Fibroblast of villous mesenchyme (primary cell): ENCODE measurements around the gene POLDIP3. TPM values are rescaled to one million over a fixed set of nuclear protein-coding genes. Genes with fewer than 3 reads are reported as not detected.

Experiments
- DNase-seq: peaks from one replicate; pipeline ENCODE4 v3.0.0-alpha.2; 2010; ENCODE audit warnings: low read depth
- H3K4me3 ChIP-seq: 2 replicates; pipeline ENCODE4 v1.5.1; 2011; ENCODE audit warnings: low read depth, mild to moderate bottlenecking, low read length
- total RNA-seq: library from RNA; depleted of rRNA; stranded (reverse); fragments of >200 nt; gene quantifications from 2 replicates; pipeline ENCODE4 v1.2.3, GENCODE V29; 2012
- TF ChIP-seq, protein P1 (sequence below): IDR thresholded peaks from 2 replicates; pipeline ENCODE4 v1.5.1; 2012; ENCODE audit warnings: low read depth, mild to moderate bottlenecking, low read length; ENCODE audit not compliant: insufficient read depth

POLDIP3 gene, protein sequence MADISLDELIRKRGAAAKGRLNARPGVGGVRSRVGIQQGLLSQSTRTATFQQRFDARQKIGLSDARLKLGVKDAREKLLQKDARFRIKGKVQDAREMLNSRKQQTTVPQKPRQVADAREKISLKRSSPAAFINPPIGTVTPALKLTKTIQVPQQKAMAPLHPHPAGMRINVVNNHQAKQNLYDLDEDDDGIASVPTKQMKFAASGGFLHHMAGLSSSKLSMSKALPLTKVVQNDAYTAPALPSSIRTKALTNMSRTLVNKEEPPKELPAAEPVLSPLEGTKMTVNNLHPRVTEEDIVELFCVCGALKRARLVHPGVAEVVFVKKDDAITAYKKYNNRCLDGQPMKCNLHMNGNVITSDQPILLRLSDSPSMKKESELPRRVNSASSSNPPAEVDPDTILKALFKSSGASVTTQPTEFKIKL
- 22.5 and 26.3 TPM in 2 replicates for total RNA-seq

DNA sequence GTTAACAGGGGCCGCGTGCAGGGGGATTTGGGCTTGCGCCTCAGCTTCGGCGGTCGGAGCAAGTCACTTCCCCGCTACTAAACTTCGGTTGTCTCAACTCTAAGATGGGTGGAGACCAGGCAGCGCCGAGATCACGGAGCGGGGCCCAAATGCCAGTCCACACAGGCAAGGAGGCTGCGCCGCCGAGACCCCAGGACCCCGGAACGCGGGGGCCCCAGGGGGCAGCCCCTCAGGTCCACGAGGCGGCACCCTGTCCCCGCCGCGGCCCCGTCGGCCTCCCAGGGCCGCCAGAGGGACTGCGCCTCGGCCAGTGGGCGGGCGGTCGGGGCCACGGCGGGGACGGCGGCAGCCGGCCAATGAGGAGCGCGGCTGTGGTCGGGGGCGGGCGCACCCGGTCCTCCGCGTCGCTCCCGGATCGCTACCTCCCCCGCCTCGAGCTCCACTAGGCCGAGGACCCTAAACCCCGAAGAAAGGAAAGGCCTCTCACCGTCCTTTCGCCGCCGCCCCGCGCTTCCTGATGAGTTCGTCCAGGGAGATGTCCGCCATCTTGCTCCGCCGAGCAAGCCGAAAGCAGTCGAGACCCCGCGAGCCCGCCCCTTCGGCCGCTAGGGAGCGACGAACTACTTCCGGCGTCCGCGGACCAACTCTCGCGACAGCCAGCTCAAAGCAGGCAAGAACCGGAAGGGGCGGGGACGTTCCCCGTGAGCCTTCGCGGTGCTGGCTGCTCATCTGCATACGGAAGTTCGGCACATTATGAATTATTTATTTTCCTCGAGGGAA, at the start of gene POLDIP3:
POLDIP3 (minus strand) TSS at position 572 of the 780 bp plus-strand sequence; CDS start at position 546, 26 bp downstream.
- peak; percentile 99 for DNase-seq
- TF ChIP-seq, protein P1, sequence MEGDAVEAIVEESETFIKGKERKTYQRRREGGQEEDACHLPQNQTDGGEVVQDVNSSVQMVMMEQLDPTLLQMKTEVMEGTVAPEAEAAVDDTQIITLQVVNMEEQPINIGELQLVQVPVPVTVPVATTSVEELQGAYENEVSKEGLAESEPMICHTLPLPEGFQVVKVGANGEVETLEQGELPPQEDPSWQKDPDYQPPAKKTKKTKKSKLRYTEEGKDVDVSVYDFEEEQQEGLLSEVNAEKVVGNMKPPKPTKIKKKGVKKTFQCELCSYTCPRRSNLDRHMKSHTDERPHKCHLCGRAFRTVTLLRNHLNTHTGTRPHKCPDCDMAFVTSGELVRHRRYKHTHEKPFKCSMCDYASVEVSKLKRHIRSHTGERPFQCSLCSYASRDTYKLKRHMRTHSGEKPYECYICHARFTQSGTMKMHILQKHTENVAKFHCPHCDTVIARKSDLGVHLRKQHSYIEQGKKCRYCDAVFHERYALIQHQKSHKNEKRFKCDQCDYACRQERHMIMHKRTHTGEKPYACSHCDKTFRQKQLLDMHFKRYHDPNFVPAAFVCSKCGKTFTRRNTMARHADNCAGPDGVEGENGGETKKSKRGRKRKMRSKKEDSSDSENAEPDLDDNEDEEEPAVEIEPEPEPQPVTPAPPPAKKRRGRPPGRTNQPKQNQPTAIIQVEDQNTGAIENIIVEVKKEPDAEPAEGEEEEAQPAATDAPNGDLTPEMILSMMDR: no peak
- peak within 1 kb of the TSS; percentile 86 for H3K4me3 ChIP-seq

DNA sequence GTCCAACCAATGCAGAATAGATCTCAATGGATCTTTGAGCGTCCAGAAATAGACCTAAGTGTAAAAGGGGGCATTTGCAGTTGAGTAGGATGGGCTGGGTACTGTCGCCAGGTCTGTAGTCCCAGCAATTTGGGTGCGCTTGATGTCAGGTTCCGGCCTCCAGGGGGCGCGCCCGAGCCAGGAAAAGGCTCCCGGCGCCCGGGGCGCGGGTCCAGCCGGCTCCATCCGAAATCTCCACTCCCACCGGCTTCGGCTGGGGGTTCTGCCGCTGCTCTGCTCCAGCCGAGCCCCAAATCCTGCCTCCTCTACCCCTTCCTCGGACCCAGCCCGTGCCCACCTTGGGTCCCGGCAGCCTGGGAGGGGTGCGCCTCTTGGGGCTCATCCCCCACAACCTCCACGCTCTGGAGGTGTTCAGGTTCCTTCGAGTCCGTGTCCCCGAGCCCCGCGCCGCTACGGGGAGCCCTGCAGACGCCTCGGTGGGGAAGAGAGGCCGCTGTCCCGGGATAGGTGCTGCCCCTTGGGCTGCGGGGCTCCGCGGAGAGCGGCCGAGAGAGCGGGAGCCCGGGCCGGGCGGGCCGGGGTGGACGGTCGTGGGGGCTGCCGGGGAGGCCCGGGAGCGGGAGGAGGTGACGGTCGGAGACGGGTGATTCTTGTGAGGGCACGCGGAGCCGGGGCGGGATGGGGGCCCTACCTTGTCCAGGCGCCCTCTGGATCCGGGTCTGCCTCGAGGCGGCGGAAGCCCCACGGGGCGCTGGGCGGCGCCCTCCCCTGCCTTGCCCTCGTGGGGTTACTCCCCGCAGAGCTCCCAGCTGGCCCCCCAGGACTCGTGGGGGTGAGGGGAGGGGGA, 47.5 kb upstream of the POLDIP3 start:
- H3K4me3 ChIP-seq: peak overlapping the region; percentile 66
- DNase-seq: peak; percentile 71
- TF ChIP-seq, protein P1: peak; percentile 85

DNA sequence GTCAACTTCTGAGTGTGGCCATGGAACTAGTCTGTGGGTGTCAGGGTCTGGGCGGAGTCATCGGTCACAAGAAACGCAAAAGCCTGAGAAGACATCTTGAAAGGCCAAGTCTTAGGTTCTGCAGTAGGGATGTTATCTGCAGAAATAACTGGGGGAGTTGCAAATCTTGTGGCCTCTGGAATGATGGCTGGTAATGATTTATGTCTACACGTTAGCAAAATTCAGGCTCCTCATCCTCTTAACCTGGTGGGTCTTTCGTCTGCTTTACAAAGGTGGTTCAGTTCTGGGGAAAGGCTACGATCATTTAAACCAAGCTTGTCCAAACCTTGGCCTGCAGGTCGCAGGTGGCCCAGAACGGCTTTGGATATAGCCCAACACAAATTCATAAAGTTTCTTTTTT, 41.9 kb upstream of the POLDIP3 start:
- no peak for DNase-seq
- TF ChIP-seq, protein P1: no peak
- H3K4me3 ChIP-seq: no peak overlapping the region

DNA sequence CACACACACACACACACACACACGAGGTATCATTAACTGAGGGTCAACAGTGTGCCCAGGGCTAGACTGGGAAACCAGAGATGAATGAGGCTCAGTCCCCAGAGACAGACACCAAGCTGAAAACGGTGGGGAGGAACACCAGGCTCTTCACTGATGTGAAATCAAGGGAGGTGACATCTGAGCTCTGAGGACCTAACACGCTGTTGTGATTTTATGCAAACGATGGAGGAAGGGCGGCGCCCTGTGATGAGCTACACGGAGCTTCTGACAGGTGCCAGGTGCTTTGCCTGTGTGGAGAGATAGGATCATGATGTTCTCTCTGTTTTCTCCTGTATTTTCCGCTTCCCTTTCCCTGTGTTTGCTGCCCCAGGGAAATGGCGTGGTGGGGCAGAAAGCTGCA, 41.0 kb upstream of the POLDIP3 start:
- TF ChIP-seq, protein P1: no peak
- no peak for DNase-seq
- H3K4me3 ChIP-seq: no peak overlapping the region

DNA sequence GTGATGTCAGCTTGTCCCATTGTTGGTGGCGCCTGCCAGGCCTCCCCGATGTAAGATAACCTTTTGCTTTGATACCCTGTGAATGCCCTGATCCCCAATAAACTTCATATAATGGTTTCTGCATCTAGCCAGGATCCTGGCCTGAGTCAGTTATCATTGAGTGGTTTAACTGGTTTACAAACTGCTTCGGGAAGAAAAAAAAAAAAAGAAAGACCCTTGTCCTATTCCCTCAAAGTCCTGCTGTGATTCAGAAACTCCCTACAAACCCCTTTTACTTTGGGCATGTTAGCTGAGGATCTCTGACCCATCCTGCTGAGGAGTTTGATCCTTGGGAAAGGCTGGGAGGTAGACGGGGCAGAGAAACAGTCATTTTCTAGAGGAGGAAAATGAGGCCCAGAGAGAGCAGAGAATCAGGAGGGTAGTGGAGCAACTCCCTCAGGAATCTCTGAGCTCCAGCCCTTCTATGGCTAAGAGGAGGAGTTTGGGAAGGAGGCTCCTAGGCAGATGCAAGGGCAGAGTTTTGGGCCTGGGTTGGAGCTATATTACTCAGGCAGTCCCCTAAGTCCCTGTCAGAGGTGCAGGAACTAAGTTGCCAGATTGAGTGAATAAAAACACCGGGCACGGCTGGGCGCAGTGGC, 39.9 kb upstream of the POLDIP3 start:
- DNase-seq: no peak
- TF ChIP-seq, protein P1: no peak
- no peak overlapping the region for H3K4me3 ChIP-seq

DNA sequence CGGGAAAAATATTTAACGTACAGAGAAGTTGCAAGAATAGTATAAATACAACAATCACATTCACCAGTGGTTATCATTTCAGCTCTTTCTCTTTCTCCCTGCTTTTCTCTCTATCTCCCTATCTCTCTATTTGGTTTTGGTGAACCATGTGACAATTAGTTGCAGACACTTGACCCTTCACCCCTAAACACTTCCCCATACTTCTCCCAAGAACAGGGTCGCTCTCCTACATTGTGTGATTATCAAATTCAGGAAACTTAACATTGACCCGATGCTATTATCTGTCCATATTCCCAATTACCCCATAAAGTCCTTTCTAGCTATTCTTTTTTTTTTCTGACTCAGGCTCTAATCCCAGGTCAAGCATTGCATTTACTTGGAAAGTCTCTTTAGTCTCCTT, 39.3 kb upstream of the POLDIP3 start:
- TF ChIP-seq, protein P1: no peak
- H3K4me3 ChIP-seq: no peak overlapping the region
- no peak for DNase-seq
